Keratinocyte (primary cell): ENCODE measurements around the gene MAS1L. TPM values are rescaled to one million over a fixed set of nuclear protein-coding genes. Genes with fewer than 3 reads are reported as not detected.

Source experiments
- DNase-seq: peaks from one replicate; pipeline ENCODE4 v3.0.0-alpha.2; 2011; ENCODE audit warnings: low read depth, missing footprints, low spot score
- FAIRE-seq: peaks from 2 replicates; lab custom pipeline; 2011; peaks lifted over from hg19 to GRCh38; lab: Jason Lieb, UNC
- H2AFZ ChIP-seq: 2 replicates; pipeline ENCODE4 v1.6.0; 2012; ENCODE audit warnings: low read length, control low read depth, inconsistent platforms; ENCODE audit not compliant: control insufficient read depth
- H3K27ac ChIP-seq: 2 replicates; pipeline ENCODE4 v1.5.1; 2011; ENCODE audit warnings: low read length; ENCODE audit not compliant: control insufficient read depth, insufficient read depth
- H3K27me3 ChIP-seq: 3 replicates; pipeline ENCODE4 v1.6.0; 2011; ENCODE audit warnings: low read length; ENCODE audit not compliant: control insufficient read depth, insufficient read depth; ENCODE audit errors: extremely low read depth
- H3K36me3 ChIP-seq, 2 experiments: 2 replicates in 1 of 2; 3 replicates in 1 of 2; pipeline ENCODE4 v1.5.1; 2011; ENCODE audit warnings: low read length in 2 of 2, mild to moderate bottlenecking in 1 of 2; ENCODE audit not compliant: control insufficient read depth in 2 of 2, insufficient read depth in 2 of 2; ENCODE audit errors: extremely low read depth in 1 of 2
- H3K4me1 ChIP-seq: 3 replicates; pipeline ENCODE4 v1.5.1; 2011; ENCODE audit warnings: low read length; ENCODE audit not compliant: control insufficient read depth, insufficient read depth; ENCODE audit errors: extremely low read depth
- H3K4me2 ChIP-seq: 3 replicates; pipeline ENCODE4 v1.6.0; 2011; ENCODE audit warnings: low read depth, low read length; ENCODE audit not compliant: control insufficient read depth, insufficient read depth; ENCODE audit errors: extremely low read depth
- H3K4me3 ChIP-seq, 3 experiments: fragments of 200-600 bp in 1 of 3; sonication (generic) in 1 of 3; 2 replicates in 2 of 3; 3 replicates in 1 of 3; pipeline ENCODE4 v1.5.1; 2011 to 2016; ENCODE audit warnings: low read length in 3 of 3, mild to moderate bottlenecking in 3 of 3, control low read depth in 2 of 3, inconsistent platforms in 1 of 3, low read depth in 1 of 3, mixed read lengths in 1 of 3, mixed run types in 1 of 3, moderate library complexity in 1 of 3; ENCODE audit not compliant: control insufficient read depth in 2 of 3, insufficient read depth in 2 of 3; ENCODE audit errors: extremely low read depth in 1 of 3
- H3K79me2 ChIP-seq: 2 replicates; pipeline ENCODE4 v1.6.0; 2012; ENCODE audit warnings: low read length; ENCODE audit not compliant: control insufficient read depth, insufficient read depth
- H3K9ac ChIP-seq: 3 replicates; pipeline ENCODE4 v1.6.0; 2011; ENCODE audit warnings: low read length; ENCODE audit not compliant: control insufficient read depth, insufficient read depth; ENCODE audit errors: extremely low read depth
- H3K9me1 ChIP-seq: 3 replicates; pipeline ENCODE4 v1.6.0; 2011; ENCODE audit warnings: low read length; ENCODE audit not compliant: control insufficient read depth, insufficient read depth; ENCODE audit errors: extremely low read depth
- H3K9me3 ChIP-seq: 2 replicates; pipeline ENCODE4 v1.5.1; 2012; ENCODE audit warnings: low read depth, low read length; ENCODE audit not compliant: control insufficient read depth
- H4K20me1 ChIP-seq: 3 replicates; pipeline ENCODE4 v1.6.0; 2011; ENCODE audit warnings: low read length; ENCODE audit not compliant: control insufficient read depth, insufficient read depth; ENCODE audit errors: extremely low read depth
- CTCF ChIP-seq, 3 experiments: IDR thresholded peaks in 1 of 3; conservative IDR thresholded peaks in 1 of 3; optimal IDR thresholded peaks in 1 of 3; 2 replicates in 2 of 3; 3 replicates in 1 of 3; pipeline versions ENCODE3 to v1.5.1; 2011; ENCODE audit warnings: low read length in 3 of 3, mild to moderate bottlenecking in 3 of 3, moderate library complexity in 2 of 3, control low read depth in 1 of 3, inconsistent platforms in 1 of 3; ENCODE audit not compliant: insufficient read depth in 2 of 3; ENCODE audit errors: extremely low read depth in 1 of 3
- EZH2 ChIP-seq: IDR thresholded peaks from one replicate; pipeline ENCODE4 v1.6.1; 2012; ENCODE audit warnings: inconsistent platforms, mild to moderate bottlenecking, low read length, moderate library complexity
- dilution Hi-C: fragments of 300-500 bp; cut with MboI; formaldehyde crosslinking; loops from one replicate; pipeline ENCODE4 v1.7.0; 2020; ENCODE audit warnings: low sequenced_read_pairs; ENCODE audit not compliant: extremely low pct_ligation_motif_present
- polyA plus RNA-seq, 5 experiments: library from polyadenylated mRNA; depleted of rRNA in 3 of 5; stranded (reverse) in 3 of 5; stranded (forward) in 1 of 5; unstranded in 1 of 5; fragments of >200 nt; gene quantifications; 1 replicate in 1 of 5; 2 replicates in 3 of 5; 3 replicates in 1 of 5; pipeline versions ENCODE4 v1.2.1 to v1.2.3, GENCODE V29; 2011 to 2012; ENCODE audit warnings: missing spikeins in 2 of 5, low read depth in 1 of 5, low replicate concordance in 1 of 5

MAS1L gene
- polyA plus RNA-seq, 1 donor (not counting 4 experiments of a cell fraction or from before 2014, with no cell fraction given): not detected

GRCh38 chr6:29465279-29465678 lies 22.5 kb downstream of the MAS1L start:
- Histone ChIP-seq H3K9me3 (no peaks in the 10 kb centered on the region), H3K36me3 (no peaks in the 10 kb centered on the region), H3K9ac (no peak overlapping the region), H3K79me2 (no peaks in the 10 kb centered on the region), H3K9me1 (no peaks in the 10 kb centered on the region), H2AFZ (no peak overlapping the region), H3K4me2 (no peak overlapping the region), H3K27me3 (no peaks in the 10 kb centered on the region), H3K27ac (no peak overlapping the region), H4K20me1 (no peaks in the 10 kb centered on the region), H3K4me3 (no peak overlapping the region), H3K4me1 (peaks cover 4% of the 10 kb centered on the region)
- no peak for TF ChIP-seq EZH2
- dilution Hi-C loops: no loop called here
- peak; percentile 64 for FAIRE-seq
- no peak for DNase-seq

DNA sequence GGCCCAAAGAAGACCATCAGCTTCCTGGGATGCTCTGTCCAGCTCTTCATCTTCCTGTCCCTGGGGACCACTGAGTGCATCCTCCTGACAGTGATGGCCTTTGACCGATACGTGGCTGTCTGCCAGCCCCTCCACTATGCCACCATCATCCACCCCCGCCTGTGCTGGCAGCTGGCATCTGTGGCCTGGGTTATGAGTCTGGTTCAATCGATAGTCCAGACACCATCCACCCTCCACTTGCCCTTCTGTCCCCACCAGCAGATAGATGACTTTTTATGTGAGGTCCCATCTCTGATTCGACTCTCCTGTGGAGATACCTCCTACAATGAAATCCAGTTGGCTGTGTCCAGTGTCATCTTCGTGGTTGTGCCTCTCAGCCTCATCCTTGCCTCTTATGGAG lies 25.7 kb downstream of the MAS1L start:
- dilution Hi-C loops: no loop called here
- no peaks in the 10 kb centered on the region for H3K9me3 ChIP-seq
- no peaks in the 10 kb centered on the region for H4K20me1 ChIP-seq
- H3K9me1 ChIP-seq: no peaks in the 10 kb centered on the region
- H3K36me3 ChIP-seq: no peaks in the 10 kb centered on the region
- DNase-seq (no peak), FAIRE-seq (no peak)
- no peak overlapping the region for H3K9ac ChIP-seq
- H3K4me2 ChIP-seq: no peak overlapping the region
- H3K4me3 ChIP-seq: no peak overlapping the region
- no peaks in the 10 kb centered on the region for H3K79me2 ChIP-seq
- no peak overlapping the region for H2AFZ ChIP-seq
- TF ChIP-seq CTCF (optimal IDR thresholded peaks at IDR 0.05 in 1 of 3, IDR thresholded peaks at IDR 0.05 in 1 of 3, conservative IDR thresholded peaks at IDR 0.05 in 1 of 3; ENCODE audit: extremely low read depth in 1 of 3, insufficient read depth in 2 of 3, low read length in 3 of 3) (no peak), EZH2 (no peak)
- H3K27me3 ChIP-seq: peaks cover 4% of the 10 kb centered on the region
- H3K4me1 ChIP-seq: peaks cover 4% of the 10 kb centered on the region
- no peak overlapping the region for H3K27ac ChIP-seq
